Subcutaneous abdominal adipose tissue (tissue), 5 donors: Measurements from ENCODE around the gene NAPB.
A peak's percentile ranks its signal among the peaks of the same experiment; 100 is the strongest.
"Not testable (repeated sequence)": the region's sequence is repeated elsewhere in the genome, so short reads cannot be mapped to it uniquely, and the experiment has no call there.

Experiments
- H3K27ac ChIP-seq: one replicate; pipeline ENCODE4 v1.7.0; 2013; ENCODE audit warnings: low read depth, mild to moderate bottlenecking, inconsistent platforms, low read length, moderate library complexity
- H3K27me3 ChIP-seq, 5 donors: one replicate each; pipeline ENCODE4 v1.7.0; 2013; ENCODE audit warnings: low read length in 5 of 5, inconsistent platforms in 1 of 5; ENCODE audit not compliant: control insufficient read depth in 5 of 5, insufficient read depth in 4 of 5
- H3K36me3 ChIP-seq, 5 donors: one replicate each; pipeline ENCODE4 v1.7.0; 2013; ENCODE audit warnings: low read length in 5 of 5; ENCODE audit not compliant: control insufficient read depth in 5 of 5, insufficient read depth in 5 of 5
- H3K4me1 ChIP-seq, 5 donors: one replicate each; pipeline ENCODE4 v1.7.0; 2013; ENCODE audit warnings: low read length in 5 of 5, mild to moderate bottlenecking in 3 of 5, moderate library complexity in 1 of 5; ENCODE audit not compliant: control insufficient read depth in 5 of 5, insufficient read depth in 5 of 5
- H3K4me3 ChIP-seq, 5 donors: one replicate each; pipeline ENCODE4 v1.7.0; 2013; ENCODE audit warnings: low read length in 5 of 5, low read depth in 1 of 5
- H3K9ac ChIP-seq, 5 donors: one replicate each; pipeline ENCODE4 v1.7.0; 2013; ENCODE audit warnings: low read length in 5 of 5, mild to moderate bottlenecking in 4 of 5, moderate library complexity in 3 of 5
- H3K9me3 ChIP-seq, 5 donors: one replicate each; pipeline ENCODE4 v1.7.0; 2013; ENCODE audit warnings: low read length in 5 of 5; ENCODE audit not compliant: control insufficient read depth in 5 of 5
- donor health status: healthy.
- donor health status: healthy.
- donor health status: healthy.
- donor health status: healthy.
- donor health status: healthy.

The NAPB gene

GRCh38 chr20:23350196-23350903 lies 70.9 kb downstream of the NAPB start, which contains the start of gene NXT1:
Gene NXT1 (plus strand): TSS chr20:23350791. CDS start chr20:23354042, 3,251 bp downstream.
- Histone ChIP-seq H3K27me3 (no peaks in the 10 kb centered on the region), H3K36me3 (peaks cover 2 to 17% (median 15%) of the 10 kb centered on the region in 5 donors), H3K9me3 (no peaks in the 10 kb centered on the region), H3K9ac (peak within 1 kb of the TSS; percentile 56 to 96 (median 93)), H3K4me3 (peak within 1 kb of the TSS; percentile 83 to 94 (median 89)), H3K4me1 (peaks cover 2 to 35% (median 25%) of the 10 kb centered on the region in 5 donors), H3K27ac (peak within 1 kb of the TSS; percentile 97)

- Histone ChIP-seq H3K27me3 (no peaks in the 10 kb centered on the region), H3K27ac (peak overlapping the region; percentile 97), H3K4me1 (peaks cover 2 to 35% (median 25%) of the 10 kb centered on the region in 5 donors), H3K9ac (peak overlapping the region; percentile 56 to 96 (median 87)), H3K9me3 (no peaks in the 10 kb centered on the region), H3K36me3 (peaks cover 0 to 9% (median 8%) of the 10 kb centered on the region in 5 donors), H3K4me3 (peak overlapping the region; percentile 57 to 89 (median 83))
Observed at GRCh38 chr20:23349338-23350195, 71.7 kb downstream of the NAPB start.

- H3K4me3 ChIP-seq, H3K9me3 ChIP-seq, H3K36me3 ChIP-seq, H3K9ac ChIP-seq, H3K27ac ChIP-seq, H3K27me3 ChIP-seq: not testable (repeated sequence)
- peaks cover 2 to 35% (median 25%) of the 10 kb centered on the region in 5 donors for H3K4me1 ChIP-seq
Observed at GRCh38 chr20:23348510-23348909, 72.8 kb downstream of the NAPB start.

GRCh38 chr20:23347791-23348190 lies 73.5 kb downstream of the NAPB start:
- Histone ChIP-seq H3K4me1 (peaks cover 2 to 35% (median 25%) of the 10 kb centered on the region in 5 donors), H3K36me3 (no peaks in the 10 kb centered on the region), H3K27ac (no peak overlapping the region), H3K9me3 (no peaks in the 10 kb centered on the region), H3K9ac (no peak overlapping the region), H3K4me3 (no peak overlapping the region), H3K27me3 (no peaks in the 10 kb centered on the region)

- H3K4me3 ChIP-seq = no peak overlapping the region
- H3K9ac ChIP-seq = no peak overlapping the region
- no peak overlapping the region for H3K27ac ChIP-seq
- H3K9me3 ChIP-seq = no peaks in the 10 kb centered on the region
- H3K4me1 ChIP-seq = peaks cover 2 to 22% (median 12%) of the 10 kb centered on the region in 5 donors
- H3K36me3 ChIP-seq = no peaks in the 10 kb centered on the region
- peaks cover 0 to 5% (median 0%) of the 10 kb centered on the region in 5 donors for H3K27me3 ChIP-seq
Observed at GRCh38 chr20:23346002-23346401, 75.3 kb downstream of the NAPB start.

GRCh38 chr20:23344336-23344735 lies 77.0 kb downstream of the NAPB start:
- no peak overlapping the region for H3K9ac ChIP-seq
- H3K27ac ChIP-seq = no peak overlapping the region
- H3K27me3 ChIP-seq = peaks cover 0 to 8% (median 0%) of the 10 kb centered on the region in 5 donors
- peaks cover 1 to 17% (median 6%) of the 10 kb centered on the region in 5 donors for H3K4me1 ChIP-seq
- no peak overlapping the region for H3K4me3 ChIP-seq
- no peaks in the 10 kb centered on the region for H3K9me3 ChIP-seq
- no peaks in the 10 kb centered on the region for H3K36me3 ChIP-seq

GRCh38 chr20:23343590-23343989 lies 77.7 kb downstream of the NAPB start:
- H3K9ac ChIP-seq = no peak overlapping the region
- H3K36me3 ChIP-seq = no peaks in the 10 kb centered on the region
- H3K4me3 ChIP-seq = no peak overlapping the region
- no peak overlapping the region for H3K27ac ChIP-seq
- peaks cover 0 to 8% (median 0%) of the 10 kb centered on the region in 5 donors for H3K27me3 ChIP-seq
- H3K4me1 ChIP-seq = peaks cover 0 to 14% (median 4%) of the 10 kb centered on the region in 5 donors
- H3K9me3 ChIP-seq = no peaks in the 10 kb centered on the region

GRCh38 chr20:23341073-23341472 lies 80.2 kb downstream of the NAPB start:
- Histone ChIP-seq H3K9ac (no peak overlapping the region), H3K4me3 (no peak overlapping the region), H3K4me1 (no peaks in the 10 kb centered on the region), H3K36me3 (no peaks in the 10 kb centered on the region), H3K9me3 (no peaks in the 10 kb centered on the region), H3K27ac (no peak overlapping the region), H3K27me3 (peaks cover 0 to 8% (median 0%) of the 10 kb centered on the region in 5 donors)

GRCh38 chr20:23340524-23340923 lies 80.8 kb downstream of the NAPB start:
- no peaks in the 10 kb centered on the region for H3K36me3 ChIP-seq
- no peak overlapping the region for H3K9ac ChIP-seq
- peaks cover 0 to 8% (median 0%) of the 10 kb centered on the region in 5 donors for H3K27me3 ChIP-seq
- no peaks in the 10 kb centered on the region for H3K4me1 ChIP-seq
- H3K27ac ChIP-seq = no peak overlapping the region
- H3K4me3 ChIP-seq = no peak overlapping the region
- no peaks in the 10 kb centered on the region for H3K9me3 ChIP-seq

GRCh38 chr20:23339986-23340385 lies 81.3 kb downstream of the NAPB start:
- Histone ChIP-seq H3K27me3 (peaks cover 0 to 8% (median 0%) of the 10 kb centered on the region in 5 donors), H3K4me1 (no peaks in the 10 kb centered on the region), H3K9me3 (no peaks in the 10 kb centered on the region), H3K4me3 (no peak overlapping the region), H3K9ac (no peak overlapping the region), H3K36me3 (no peaks in the 10 kb centered on the region), H3K27ac (no peak overlapping the region)
